NCI-H82 (cell line): Measurements from ENCODE around the gene MYO5A.
"Not testable (repeated sequence)": the region's sequence is repeated elsewhere in the genome, so short reads cannot be mapped to it uniquely, and the experiment has no call there.

Source experiments
- DNase-seq: peaks from one replicate; lab custom pipeline; 2025; lab: John Stamatoyannopoulos, UW

Gene MYO5A

DNA sequence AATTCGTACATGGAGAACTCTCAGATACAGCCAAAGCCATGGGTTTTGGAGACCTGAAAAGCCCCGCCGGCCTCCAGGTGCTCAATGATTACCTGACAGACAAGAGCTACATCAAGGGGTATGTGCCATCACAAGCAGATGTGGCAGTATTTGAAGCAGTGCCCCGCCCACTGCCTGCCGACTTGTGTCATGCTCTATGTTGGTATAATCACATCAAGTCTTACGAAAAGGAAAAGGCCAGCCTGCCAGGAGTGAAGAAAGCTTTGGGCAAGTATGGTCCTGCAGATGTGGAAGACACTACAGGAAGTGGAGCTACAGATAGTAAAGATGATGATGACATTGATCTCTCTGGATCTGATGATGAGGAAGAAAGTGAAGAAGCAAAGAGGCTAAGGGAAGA, 23.5 kb downstream of the MYO5A start:
- no peak for DNase-seq

DNA sequence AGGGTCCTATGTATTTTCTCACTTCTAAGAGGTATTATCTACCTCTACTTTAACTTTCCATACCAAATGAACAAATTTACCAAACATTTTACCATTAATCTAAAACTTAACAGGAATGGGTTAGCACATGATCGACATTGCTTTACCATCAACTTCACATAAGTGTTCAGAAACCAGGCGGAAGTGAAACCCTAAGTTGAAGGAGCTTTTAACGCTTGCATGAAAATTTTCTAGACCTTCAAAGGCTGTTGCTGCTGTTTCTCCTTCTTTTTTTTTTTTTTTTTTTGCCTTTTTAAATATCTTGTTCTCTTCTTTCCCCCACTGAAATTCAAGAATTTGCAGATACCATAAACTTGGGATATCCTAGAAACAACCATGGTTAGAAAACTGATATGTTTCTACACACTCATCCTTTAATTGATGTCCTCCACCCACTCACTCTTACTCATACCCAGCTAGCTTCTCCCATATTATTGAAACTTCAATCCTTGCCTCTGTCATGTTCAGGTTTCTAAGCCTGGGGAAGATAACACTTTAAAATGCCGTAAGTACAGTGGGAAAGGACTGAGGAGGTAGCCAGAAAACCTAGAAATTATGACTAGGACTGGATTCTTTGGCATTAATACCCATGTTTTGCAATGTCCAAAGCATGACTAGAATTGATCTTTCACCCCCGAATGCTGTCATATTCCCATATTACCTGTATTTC, 24.7 kb downstream of the MYO5A start:
- DNase-seq = no peak

DNA sequence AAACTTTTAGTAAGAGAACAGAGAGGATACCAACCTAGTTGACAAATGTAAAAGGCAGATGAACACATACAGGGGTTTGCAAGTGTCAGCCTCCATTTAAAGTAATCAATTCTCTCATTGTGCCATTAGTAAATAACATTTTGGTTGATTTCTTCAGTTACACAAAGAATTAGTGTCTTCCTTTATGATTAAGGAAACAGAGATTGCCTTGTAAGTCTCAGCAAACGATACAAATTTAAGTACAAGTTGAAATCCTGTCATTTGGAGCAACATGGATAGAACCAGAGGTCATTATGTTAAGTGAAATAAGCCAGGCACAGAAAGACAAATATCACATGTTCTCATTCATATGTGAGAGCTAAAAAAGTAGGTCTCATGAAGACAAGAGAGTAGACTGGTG, 26.1 kb downstream of the MYO5A start:
- no peak for DNase-seq

DNA sequence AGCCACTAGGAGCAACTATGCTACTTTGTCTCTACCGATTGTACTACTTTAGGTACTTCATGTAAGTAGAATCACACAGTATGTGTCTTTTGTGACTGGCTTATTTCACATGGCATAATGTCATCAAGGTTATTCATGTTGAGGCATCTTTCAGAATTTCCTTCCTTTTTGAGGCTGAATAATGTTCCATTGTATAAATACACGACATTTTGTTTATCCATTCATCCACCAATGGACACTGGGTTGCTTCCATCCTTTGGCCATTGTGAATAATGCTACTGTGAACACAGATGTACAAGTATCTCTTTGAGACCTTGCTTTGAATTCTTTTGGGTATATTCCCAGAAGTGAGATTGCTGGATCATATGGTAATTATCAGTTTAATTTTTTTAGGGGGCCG, 29.2 kb downstream of the MYO5A start:
- no peak for DNase-seq

DNA sequence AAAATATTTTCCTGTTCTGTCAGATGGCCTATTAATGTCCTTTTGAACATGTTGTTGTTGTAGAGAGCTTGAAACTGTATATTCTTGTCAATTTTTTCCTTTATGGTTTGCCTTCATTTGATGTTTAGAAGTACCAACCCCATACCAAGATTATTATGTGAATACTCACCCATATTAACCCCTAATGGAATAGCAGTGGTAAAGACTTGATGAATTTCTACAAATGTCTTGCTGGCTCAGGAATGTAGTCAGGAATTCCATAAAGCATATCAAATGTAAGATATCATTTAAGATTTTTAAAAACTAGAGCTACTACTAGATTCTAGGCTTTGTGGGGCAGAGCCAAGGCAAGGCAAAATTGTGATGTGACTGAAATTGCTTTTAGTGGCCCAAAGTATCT, 30.0 kb downstream of the MYO5A start:
- DNase-seq = no peak

DNA sequence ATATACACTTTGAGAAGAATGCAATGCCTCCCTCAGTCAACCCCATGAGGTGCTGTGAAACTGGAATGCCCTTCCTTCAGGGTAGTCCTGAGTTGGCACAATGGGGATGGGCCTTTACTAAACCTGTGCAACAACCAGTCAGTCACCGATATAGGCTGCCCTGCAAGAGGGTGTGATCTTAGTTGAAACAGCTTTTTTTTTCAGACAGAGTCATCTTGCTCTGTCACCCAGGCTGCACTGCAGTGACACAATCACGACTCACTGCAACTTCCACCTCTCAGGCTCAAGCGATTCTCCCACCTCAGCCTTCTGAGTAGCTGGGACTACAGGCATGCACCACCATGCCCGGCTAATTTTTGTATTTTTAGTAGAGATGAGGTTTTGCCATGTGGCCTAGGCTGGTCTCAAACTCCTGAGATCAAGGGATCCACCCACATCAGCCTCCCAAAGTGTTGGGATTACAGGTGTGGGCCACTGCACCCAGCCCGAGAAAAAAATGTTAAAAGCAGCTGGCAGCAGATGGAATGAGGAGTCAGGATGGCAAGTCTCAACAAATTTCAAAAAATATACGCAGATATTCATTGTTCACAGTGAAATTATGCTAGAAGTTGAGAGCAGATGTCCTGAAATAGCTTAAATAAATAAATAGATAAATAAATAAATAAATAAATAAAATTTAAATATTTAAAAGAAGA, 31.8 kb downstream of the MYO5A start:
- no peak for DNase-seq

DNA sequence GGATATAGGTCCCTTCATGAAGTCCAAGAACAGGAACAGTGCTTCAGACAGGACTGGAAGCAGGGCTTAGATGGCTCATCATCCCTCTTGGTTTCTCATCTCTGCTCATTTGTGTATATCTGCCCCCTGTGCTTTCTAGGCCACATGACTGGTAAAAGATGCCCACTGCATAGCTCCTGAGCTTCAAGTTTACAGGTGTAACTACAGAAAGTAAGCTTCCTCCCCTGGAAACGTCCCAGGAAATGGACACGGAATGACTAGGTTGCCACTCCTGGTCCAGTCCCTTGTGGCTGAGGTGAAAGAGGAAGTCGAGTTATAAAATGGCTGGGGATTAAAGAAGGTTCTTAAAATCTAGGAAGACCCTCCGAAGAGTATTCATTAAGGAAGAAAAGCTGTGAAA, 32.5 kb downstream of the MYO5A start:
- no peak for DNase-seq

DNA sequence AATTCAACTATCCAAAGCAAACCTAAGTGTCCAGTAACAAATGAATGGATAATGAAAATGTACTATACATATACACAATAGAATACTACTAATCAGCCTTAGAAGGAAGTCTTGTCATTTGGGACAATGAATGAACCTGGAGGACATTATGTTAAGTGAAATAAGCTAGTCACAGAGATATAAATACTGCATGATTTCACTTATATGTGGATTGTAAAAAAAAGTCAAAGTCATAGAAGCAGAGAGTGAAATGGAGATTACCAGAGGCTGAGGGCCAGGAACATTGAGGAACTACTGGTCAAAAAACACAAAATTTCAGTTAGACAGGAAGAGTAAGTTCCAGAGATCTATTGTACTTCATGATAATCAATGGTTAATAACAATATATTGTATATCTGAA, 33.6 kb downstream of the MYO5A start:
- DNase-seq = no peak

DNA sequence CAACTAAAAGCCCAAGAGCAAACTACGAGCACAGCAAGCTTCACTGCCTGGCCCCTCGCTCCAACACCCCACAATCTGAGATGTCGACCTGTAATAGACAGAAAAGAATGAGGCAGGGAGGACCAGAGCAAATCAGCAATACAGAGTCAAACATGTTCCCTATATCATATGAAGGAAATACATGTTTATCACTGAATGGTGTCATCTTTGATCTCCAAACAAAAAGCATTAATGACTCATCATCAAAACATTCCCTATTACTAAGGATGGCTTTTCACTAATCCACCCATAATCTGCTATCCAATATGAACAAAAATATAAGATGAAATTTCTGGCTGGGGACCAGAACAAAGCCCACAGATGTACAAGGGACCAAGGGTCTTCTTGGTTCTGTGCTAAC, 34.7 kb downstream of the MYO5A start:
- DNase-seq = no peak

DNA sequence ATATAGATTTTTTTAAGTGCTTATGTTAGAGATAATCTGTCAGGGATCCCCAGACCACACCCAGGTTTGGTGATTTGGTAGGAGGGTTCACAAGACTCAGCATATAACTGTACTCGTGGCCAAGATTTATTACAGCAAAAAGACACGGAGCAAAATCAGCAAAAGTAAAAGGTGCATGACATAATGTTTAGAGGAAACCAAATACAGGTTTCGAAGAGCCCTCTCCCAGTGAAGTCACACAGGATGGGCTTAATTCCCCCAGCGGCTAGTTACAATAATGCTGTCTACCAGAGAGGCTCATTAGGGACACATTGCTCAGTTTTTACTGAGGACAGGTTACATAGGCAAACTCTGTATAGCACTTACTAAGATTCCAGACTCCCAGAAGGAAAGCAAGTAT, 36.5 kb downstream of the MYO5A start:
- no peak for DNase-seq

DNA sequence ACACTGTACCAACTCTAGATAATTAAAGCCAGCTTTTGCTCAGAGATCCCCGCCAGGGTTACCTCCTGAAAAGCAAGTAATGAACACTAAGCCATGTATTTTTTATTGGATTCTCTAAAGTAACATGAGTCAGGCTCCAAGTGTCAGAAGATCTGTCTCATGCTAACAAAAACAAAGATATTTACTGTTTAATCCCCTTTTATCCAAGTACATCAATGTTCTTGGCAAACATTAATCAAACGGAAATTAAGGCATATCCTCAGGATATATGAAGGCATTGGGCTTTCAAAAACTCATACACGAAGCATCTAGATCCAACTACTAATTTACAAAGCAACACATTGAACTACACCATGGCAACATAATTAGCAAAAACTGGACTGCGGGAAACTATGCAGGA, 37.2 kb downstream of the MYO5A start:
- DNase-seq = peak; percentile 24

DNA sequence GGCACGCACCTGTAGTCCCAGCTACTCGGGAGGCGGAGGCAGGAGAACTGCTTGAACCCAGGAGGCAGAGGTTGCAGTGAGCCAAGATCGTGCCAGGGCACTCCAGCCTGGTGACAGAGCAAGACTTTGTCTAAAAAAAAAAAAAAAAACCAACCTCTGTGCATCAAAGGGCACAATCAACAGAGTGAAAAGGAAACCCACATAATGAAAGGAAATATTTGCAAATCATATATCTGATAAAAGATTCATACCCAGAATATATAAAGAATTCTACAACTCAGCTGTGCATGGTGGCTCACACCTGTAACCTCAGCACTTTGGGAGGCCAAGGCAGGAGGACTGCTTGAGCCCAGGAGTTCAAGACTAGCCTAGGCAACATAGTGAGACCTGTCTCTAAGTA, 39.2 kb downstream of the MYO5A start:
- not testable (repeated sequence) for DNase-seq

DNA sequence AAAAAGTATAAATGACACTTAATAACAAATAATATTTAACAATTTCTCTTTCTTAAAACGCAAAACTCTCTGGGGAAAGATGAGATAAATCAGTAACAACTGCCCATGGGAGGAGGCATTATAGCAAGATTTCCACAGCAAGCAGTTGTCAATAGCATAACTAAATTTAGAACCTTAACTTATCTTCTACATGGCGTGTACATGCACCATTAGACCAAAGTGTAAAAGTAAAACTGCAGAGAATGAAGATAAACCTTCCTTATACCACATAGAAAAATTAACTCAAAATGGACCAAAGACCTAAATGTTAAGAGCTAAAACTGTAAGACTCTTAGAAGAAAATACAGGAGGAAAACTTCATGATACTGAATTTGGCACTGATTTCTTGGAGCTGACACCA, 39.9 kb downstream of the MYO5A start:
- no peak for DNase-seq

DNA sequence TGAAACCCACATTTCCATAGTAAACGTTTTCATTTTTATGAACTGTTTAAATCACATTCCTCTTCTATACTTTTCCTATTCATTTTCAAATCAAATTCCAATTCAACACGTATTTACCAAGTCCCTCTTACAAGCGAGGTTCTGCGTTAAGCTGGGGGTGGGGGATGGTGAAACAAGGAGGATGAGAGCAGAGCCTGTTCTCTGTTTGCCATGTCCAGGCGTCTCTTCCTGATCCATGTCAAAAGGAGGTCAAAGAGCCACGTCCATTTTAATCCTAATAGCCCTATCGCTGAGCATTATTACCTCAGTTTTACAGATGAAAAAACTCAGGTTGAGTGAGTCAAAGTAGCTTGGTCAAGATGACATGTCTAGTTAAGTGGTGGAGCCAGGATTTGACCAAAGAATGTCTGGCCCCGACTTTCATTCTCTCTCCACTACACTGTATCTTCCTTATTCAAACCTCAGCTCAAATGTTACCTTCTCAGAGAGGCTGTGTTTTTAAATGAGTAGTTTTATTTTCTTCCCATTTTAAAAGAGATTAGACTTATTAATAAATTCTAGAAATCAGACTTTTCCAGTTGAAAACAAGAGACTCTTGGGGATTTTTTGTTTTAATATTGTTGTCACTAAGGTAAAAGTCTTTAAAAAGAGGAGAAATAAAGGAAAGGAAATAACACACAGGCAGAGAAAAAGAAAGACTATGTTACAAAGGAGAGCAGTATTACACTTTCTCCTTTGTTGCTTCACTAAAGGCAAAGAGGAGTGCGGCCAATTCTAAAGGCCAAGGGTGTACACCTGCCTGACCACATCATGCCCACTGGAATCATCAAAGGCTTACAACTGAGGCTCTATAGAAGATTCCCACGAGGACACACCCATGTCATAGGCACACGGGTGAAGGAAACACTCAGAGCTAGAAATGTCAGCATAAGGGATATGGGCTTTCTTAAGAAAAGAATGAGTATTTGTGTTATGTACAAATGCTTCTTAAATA, 42.4 kb downstream of the MYO5A start:
- peak; percentile 58 for DNase-seq

DNA sequence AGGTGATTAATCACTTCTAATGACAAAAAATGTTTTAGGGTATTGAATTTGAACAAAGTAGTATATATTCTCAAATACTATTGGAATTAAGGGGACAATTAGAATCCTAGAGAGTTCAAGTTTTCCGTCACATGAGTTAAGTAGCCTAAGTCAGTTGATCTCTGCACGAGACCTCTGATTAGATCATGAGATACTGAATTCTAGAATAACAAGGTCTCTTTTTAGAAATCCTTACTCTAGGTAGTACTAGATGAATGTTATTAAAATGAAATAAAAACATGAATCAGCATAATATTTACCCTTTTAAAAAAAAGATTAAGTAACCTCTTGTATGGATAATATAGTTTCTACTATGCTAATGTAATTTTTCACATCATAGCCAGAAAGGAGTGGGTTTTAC, 43.4 kb downstream of the MYO5A start:
- DNase-seq = no peak

DNA sequence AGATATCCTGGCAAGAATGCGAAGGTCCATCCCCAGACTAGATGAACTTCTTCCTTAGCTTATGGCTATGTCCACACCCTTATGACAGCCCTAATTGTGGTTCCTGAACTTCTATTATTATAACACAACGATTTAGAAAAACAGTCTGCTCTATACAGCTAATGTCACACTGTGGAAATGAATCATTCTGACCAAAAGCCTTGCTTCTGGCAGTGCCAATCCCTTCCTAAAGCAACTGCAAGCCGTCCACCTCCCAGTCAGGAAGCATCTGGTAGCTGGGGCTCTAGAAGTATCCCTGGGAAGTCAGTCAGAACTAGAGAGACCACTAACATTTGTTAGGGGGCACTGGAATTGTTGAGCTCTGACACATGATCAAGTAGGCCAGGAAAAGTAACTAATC, 45.0 kb downstream of the MYO5A start:
- peak; percentile 12 for DNase-seq

DNA sequence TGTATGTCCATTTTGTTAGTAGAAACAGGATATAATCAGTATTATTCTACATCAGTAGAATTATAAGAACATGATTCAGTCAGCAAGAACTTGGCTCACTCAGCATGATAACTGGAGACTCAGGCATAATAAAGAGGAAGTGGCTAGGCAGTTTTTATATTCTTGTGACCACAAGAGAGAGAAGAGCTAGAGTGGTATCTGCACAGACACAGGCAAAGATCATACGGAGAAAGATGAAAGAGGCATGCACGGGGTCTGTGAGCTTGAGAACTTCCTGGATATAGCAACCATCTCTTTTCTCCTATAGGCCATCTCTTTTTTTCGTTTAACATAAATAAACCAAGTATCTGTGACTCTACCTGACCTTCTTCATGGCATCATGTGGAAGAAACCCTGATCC, 46.8 kb downstream of the MYO5A start:
- no peak for DNase-seq

DNA sequence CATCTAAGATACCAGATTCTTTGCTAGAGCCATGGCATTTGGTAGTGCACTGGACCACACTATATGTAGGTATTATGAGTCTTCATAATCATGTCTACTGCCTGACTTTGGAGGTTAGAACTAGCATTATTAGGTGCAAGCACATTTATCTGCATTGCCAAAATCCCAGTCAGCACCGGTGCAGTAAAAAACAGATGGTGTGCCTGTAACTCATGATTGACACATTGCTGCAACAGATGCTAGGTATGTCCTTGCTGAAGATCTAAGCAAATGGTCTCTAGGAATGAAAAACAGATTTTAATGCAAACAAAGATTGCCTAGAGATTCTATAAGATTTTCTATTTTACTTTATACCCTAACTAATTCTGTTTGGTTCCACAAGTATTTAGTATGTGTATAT, 47.7 kb downstream of the MYO5A start:
- DNase-seq = peak; percentile 48

DNA sequence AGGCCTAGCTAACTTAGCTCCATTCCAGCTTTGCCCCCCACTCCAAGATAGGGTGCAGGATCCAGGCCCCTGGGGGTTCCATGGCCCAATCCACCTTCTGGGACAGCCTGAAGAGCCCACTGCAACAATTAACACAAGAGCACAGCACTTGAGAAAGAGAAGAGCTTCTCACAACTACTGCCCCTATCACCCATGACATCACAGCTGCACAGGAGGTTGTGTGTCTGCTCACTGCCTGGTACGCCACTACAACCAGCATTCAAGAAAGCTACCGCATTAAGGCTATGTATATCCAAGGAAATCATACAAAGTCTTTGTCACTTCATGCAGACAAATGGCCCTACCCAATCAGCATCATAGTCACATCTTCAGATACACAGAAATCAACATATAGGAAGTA, 62.0 kb downstream of the MYO5A start:
- no peak for DNase-seq

DNA sequence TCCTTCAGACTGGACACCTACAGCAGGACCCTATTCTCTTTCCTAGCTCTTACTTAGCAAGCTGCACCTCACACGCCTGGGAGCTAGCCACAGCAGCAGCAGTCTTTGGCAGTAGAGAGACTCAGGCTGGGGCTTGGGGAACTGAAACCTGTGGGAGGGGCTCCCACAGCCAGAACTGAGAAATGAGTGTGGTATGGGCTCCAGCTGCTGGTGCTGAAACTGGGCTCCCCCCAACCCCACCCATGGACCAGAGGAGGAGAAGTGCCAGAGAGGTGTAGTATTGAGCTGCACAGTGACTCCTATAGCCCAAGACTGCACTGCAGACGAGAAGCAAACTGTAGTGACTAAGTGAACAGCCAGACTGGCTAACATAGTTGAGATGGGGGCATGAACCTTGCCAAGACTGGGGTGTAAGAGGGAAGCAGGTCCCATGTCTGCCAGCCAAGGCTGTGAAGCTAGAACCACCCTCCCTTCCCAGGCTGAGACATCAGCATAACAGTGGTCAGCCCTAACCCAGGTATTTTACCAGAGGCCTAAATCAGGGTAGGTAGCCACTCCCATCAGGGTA, 62.5 kb downstream of the MYO5A start:
- DNase-seq = no peak

DNA sequence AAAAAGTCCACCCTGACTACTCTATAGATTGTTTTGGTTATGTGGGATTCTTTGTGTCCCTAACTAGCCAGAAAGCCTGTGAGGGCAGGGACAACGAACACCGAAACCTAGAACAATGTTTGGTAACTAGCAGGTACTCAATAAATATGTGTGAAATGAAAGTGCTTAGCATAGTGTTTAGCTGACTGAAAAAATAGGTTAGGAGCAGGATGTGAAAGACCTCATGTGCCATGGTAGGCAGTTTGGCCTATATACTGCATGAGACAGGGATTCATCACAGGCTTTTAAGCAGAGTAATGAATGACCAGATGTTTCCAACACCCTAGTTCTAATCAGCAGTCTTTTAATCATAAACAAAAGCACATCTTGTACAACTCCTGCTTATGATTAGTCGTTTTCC, 64.2 kb downstream of the MYO5A start:
- DNase-seq = no peak

DNA sequence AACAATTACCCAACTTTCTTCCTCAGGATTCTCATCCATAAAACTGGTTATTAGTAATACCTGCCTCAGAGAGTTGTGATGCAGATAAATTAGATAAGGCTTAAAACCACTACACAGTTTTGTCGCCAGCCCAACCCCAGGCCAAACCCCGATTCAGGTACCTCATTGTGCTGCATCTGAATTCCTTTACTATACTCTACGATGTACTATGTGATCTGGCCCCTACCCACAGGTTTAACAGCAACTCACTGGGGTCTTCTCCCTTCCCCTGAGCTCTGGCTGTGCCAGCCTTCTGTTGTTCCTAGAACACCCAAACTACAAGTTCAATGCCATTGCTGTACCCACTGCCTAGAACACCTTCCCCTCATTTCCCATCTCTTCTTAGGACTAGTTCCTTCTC, 64.6 kb downstream of the MYO5A start:
- DNase-seq = no peak
